MCF 10A (cell line): Measurements from ENCODE around the gene DNAH2. TPM values are rescaled to one million over a fixed set of nuclear protein-coding genes. Genes with fewer than 3 reads are reported as not detected.

Source experiments
- BruUV-seq: library from RNA; stranded (reverse); fragments of 400-500 nt; replicated peaks from 2 replicates; lab custom pipeline; 2021; lab: Mats Ljungman, UMichigan
- CTCF ChIA-PET: fragments of 300-600 bp; sonication (Branson Sonifier 250); formaldehyde crosslinking; extraction: SDS; loops from one replicate; lab custom pipeline; 2021; ENCODE audit warnings: antibody characterized with exemption, inconsistent platforms; lab: Yijun Ruan, JAX
- POLR2A ChIA-PET: fragments of 300-600, 350-650 bp; sonication (Branson Sonifier 250); formaldehyde crosslinking; extraction: SDS; loops from one replicate; lab custom pipeline; 2020; ENCODE audit warnings: antibody characterized with exemption, inconsistent platforms; lab: Yijun Ruan, JAX
- DNase-seq: peaks from one replicate; pipeline ENCODE4 v3.0.0-alpha.2; 2018; ENCODE audit not compliant: unreplicated experiment
- H3K27ac Mint-ChIP-seq: one replicate; pipeline ENCODE4 v1.8.0; 2022; ENCODE audit warnings: mild to moderate bottlenecking, low read depth, mixed read lengths; ENCODE audit not compliant: unreplicated experiment
- H3K27me3 Mint-ChIP-seq: one replicate; pipeline ENCODE4 v1.8.0; 2022; ENCODE audit warnings: mixed read lengths; ENCODE audit not compliant: insufficient read depth, unreplicated experiment
- H3K36me3 Mint-ChIP-seq: one replicate; pipeline ENCODE4 v1.8.0; 2022; ENCODE audit warnings: mild to moderate bottlenecking, moderate library complexity, mixed read lengths; ENCODE audit not compliant: insufficient read depth, unreplicated experiment
- H3K4me1 Mint-ChIP-seq: one replicate; pipeline ENCODE4 v1.8.0; 2022; ENCODE audit warnings: mixed read lengths; ENCODE audit not compliant: insufficient read depth, unreplicated experiment
- H3K4me3 Mint-ChIP-seq: one replicate; pipeline ENCODE4 v1.8.0; 2022; ENCODE audit warnings: mild to moderate bottlenecking, moderate library complexity, mixed read lengths; ENCODE audit not compliant: unreplicated experiment
- H3K9me3 Mint-ChIP-seq: one replicate; pipeline ENCODE4 v1.8.0; 2022; ENCODE audit warnings: mixed read lengths; ENCODE audit not compliant: unreplicated experiment
- CTCF ChIP-seq: fragments of 200-600 bp; IDR thresholded peaks from one replicate; pipeline ENCODE4 v1.8.0; 2022; ENCODE audit warnings: antibody characterized with exemption, mild to moderate bottlenecking; ENCODE audit not compliant: unreplicated experiment
- intact Hi-C: fragments of 100-400 bp; cut with micrococcal nuclease; formaldehyde crosslinking; loops from 2 replicates; pipeline ENCODE4 v1.14.1; 2022
- total RNA-seq: library from RNA; stranded (reverse); gene quantifications from 2 replicates; pipeline ENCODE4 v1.2.3, GENCODE V29; 2022

Gene DNAH2
- total RNA-seq, 1 experiment from 2014 or later = 0.12 TPM

GRCh38 chr17:7703584-7704479 lies 13.7 kb upstream of the DNAH2 start:
- Mint-ChIP-seq H3K36me3 (peaks cover 11% of the 10 kb centered on the region), H3K27me3 (peaks cover 23% of the 10 kb centered on the region), H3K9me3 (no peaks in the 10 kb centered on the region), H3K4me3 (peak overlapping the region; percentile 76), H3K27ac (no peak overlapping the region), H3K4me1 (peaks cover 6% of the 10 kb centered on the region)
- BruUV-seq = no TSS peak
- ChIA-PET CTCF (interaction anchor here (0.6 to 0.8 kb wide), 3 partner anchors 16 to 286 kb away, joined by 3 to 4 read pairs (median 3); partner anchors contain the start of gene WRAP53), POLR2A (interaction anchor here (0.7 to 3.7 kb wide), 5 partner anchors 12 to 159 kb away, joined by 4 to 18 read pairs (median 4); partner anchors contain the start of genes DNAH2 and WRAP53)
- intact Hi-C loops = no loop called here
- TF ChIP-seq CTCF = no peak
- no peak for DNase-seq

GRCh38 chr17:7704601-7705268 lies 12.8 kb upstream of the DNAH2 start, which contains the start of gene EFNB3:
Gene EFNB3, plus strand, starts transcription at chr17:7705202. Its CDS starts 397 bp downstream, at chr17:7705599.
- ChIA-PET CTCF (interaction anchor here (0.5 to 2.4 kb wide), 3 partner anchors 12 to 286 kb away, joined by 3 to 11 read pairs (median 3); partner anchors contain the start of gene DNAH2), POLR2A (interaction anchor here (0.9 to 3.7 kb wide), 2 partner anchors 12 to 18 kb away, joined by 3 to 18 read pairs; partner anchors contain the start of genes DNAH2 and TP53)
- BruUV-seq = no TSS peak
- Mint-ChIP-seq H3K4me3 (peak within 1 kb of the TSS; percentile 76), H3K4me1 (peaks cover 6% of the 10 kb centered on the region), H3K27me3 (peaks cover 23% of the 10 kb centered on the region), H3K27ac (no peak within 1 kb of the TSS), H3K9me3 (no peaks in the 10 kb centered on the region), H3K36me3 (peaks cover 11% of the 10 kb centered on the region)
- peak; percentile 28 for DNase-seq
- no peak for TF ChIP-seq CTCF
- intact Hi-C loops = no loop called here

DNA sequence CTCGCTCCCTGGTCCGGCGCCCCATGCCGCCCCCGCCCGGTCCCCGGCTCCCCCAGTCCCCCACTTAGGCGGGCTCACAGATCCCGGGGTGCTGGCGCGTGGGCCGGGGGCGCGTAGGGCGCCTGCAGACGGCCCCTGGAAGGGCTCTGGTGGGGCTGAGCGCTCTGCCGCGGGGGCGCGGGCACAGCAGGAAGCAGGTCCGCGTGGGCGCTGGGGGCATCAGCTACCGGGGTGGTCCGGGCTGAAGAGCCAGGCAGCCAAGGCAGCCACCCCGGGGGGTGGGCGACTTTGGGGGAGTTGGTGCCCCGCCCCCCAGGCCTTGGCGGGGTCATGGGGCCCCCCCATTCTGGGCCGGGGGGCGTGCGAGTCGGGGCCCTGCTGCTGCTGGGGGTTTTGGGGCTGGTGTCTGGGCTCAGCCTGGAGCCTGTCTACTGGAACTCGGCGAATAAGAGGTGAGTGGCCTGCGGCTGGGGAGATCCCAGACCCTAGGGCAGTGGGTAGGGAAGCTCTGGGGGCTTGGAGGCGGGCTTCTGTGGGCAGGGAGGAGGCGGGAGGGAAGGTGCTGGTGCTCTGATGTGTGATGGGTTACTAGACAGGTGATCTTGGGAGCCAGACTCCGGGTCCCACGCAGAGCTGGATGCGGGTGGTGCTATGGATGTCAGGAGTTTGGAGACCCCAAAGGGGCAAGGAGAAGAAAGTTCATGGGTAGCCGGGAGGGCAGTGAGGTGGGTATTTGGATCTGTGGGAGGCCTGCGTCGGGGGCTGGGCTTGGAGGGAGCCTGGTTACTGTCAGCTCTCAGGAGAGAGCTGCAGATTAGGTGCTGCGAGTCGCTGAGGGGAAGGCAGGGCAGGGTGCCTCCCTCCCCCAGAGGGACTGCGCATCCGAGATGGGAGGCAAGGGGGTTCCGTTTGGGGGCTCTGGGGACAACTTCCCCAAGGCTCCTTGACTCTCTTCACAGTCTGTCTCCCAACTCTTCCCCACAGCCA lies 12.0 kb upstream of the DNAH2 start:
- no peaks in the 10 kb centered on the region for H3K9me3 Mint-ChIP-seq
- DNase-seq = no peak
- H3K4me3 Mint-ChIP-seq = peak overlapping the region; percentile 76
- H3K27ac Mint-ChIP-seq = no peak overlapping the region
- intact Hi-C loops = no loop called here
- CTCF ChIA-PET = interaction anchor here (0.5 to 2.4 kb wide), 4 partner anchors 11 to 71 kb away, joined by 3 to 11 read pairs (median 3); partner anchors contain the start of genes DNAH2 and TP53
- POLR2A ChIA-PET = interaction anchor here (0.6 to 3.7 kb wide), 5 partner anchors 11 to 130 kb away, joined by 3 to 18 read pairs (median 3); partner anchors contain the start of genes DNAH2, TP53 and WRAP53
- no TSS peak for BruUV-seq
- H3K36me3 Mint-ChIP-seq = peaks cover 11% of the 10 kb centered on the region
- H3K4me1 Mint-ChIP-seq = peaks cover 6% of the 10 kb centered on the region
- TF ChIP-seq CTCF = no peak
- H3K27me3 Mint-ChIP-seq = peaks cover 23% of the 10 kb centered on the region
